Activated CD4-positive, alpha-beta T cell treated with anti-CD3 and anti-CD28 coated beads, Interleukin-2, Interleukin-4, amounts not matched to agents 100 ng/mL and 50 ng/mL, durations not matched to agents 16 hours and 8 hours (primary cell): ENCODE data around the gene KLK7.
"Not testable (repeated sequence)": the region's sequence is repeated elsewhere in the genome, so short reads cannot be mapped to it uniquely, and the experiment has no call there.

ENCODE experiments used
- DNase-seq: peaks from one replicate; pipeline ENCODE4 v3.0.0-alpha.2; 2020; ENCODE audit warnings: low spot score

The KLK7 gene

DNA sequence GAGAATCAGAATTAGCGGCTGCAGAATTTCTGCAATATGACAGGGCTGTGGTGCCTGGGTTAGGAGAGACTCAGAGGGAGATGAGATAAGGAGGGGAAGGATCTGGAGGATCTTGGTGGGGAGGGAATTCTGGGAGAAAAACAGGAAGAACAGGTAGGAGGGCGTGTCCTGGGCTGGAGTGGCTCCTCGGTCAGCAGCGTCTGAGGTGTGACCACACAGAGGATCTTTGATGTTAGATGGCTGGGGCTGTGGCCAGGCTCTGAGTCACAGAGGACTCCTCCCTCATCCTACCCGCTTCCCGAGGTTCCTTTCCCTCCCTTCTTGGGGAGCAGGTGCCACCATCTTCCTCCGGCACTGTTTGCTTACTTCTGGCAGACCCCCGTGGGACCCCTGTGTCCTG, 8.0 kb downstream of the KLK7 start:
- DNase-seq = no peak

DNA sequence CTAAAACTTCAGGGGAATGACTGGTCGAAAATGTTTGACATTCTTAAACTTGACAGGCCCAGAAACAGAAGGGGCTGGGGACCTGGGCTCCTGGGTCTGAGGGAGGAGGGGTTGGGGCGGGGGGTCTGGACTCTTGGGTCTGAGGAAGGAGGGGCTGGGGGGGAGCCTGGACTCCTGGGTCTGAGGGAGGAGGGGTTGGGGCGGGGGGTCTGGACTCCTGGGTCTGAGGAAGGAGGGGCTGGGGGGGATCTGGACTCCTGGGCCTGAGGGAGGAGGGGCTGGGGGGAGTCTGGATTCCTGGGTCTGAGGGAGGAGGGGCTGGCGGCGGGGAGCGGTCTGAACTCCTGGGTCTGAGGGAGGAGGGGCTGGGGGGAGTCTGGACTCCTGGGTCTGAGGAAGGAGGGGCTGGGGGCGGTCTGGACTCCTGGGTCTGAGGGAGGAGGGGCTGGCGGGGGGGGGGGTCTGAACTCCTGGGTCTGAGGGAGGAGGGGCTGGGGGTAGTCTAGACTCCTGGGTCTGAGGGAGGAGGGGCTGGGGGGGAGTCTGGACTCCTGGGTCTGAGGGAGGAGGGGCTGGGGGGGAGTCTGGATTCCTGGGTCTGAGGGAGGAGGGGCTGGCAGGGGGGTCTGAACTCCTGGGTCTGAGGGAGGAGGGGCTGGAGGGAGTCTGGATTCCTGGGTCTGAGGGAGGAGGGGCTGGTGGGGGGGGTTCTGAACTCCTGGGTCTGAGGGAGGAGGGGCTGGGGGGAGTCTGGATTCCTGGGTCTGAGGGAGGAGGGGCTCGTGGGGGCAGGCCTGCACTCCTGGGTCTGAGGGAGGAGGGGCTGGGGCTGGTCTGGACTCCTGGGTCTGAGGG, 8.8 kb downstream of the KLK7 start:
- DNase-seq = no peak

DNA sequence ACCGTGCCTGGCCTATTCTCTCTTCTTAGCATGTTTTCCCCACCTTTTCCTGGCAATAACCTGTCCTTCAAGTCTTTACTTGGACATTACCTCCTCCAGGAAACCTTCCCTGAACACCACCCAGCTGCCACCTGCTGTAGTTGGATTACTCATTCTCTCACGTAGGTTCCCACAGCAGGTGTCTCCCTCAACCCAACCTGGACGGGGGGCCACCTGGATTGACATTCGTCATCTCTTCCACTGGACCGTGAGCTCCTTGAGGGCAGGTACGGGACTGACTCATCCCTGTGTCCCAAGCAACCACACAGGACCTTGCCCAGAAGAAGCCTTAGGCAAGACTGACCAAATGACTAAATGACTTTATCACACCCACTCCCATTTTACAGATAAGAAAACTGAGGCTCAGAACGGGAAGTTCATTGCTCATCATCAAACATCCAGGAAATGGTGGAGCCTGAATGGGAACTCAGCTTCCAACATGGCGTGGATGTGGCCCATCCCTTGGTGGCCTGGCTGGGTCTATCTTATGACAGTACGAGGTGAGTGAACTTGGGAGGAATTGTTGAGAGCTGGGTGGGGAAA, 10.8 kb downstream of the KLK7 start:
- no peak for DNase-seq

DNA sequence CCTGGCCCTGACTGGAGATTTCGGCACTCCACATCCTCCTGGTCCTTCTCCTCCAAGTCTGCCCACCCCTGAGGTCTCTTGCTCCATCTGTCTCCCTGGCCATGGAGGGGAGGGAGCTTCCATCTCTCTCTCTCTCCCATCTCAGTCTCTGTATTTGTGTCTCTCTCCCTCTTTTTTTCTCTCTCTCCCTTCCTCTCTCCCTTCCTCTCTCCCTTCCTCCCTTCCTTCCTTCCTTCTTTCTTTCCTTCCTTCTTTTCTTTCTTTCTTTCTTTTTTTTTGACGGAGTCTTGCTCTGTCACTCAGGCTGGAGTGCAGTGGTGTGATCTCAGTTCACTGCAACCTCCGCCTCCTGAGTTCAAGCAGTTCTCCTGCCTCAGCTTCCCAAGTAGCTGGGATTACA, 13.9 kb downstream of the KLK7 start:
- DNase-seq = not testable (repeated sequence)

DNA sequence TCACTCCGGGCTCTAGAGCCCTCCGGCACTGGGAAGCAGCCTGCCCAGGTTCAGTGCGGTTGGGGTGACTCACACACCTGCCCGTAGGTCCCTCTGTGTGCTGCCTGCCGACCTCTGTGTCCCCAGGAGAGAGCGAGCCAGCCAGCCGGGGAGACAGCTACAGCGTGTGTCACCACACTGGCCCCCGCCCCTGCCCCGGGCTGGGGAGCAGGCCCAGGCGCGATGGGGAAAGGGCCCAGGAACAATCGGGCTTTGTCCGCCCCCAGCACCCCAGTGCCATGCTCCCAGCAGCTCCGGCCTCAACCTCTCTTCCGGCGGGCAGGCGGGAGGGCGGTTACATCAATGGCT, 14.3 kb downstream of the KLK7 start, which contains the start of gene KLK6:
TSS of gene KLK6 (minus strand) at position 179 of the 348 bp plus-strand sequence. CDS start 1,487 bp downstream, outside the sequence.
- no peak for DNase-seq

DNA sequence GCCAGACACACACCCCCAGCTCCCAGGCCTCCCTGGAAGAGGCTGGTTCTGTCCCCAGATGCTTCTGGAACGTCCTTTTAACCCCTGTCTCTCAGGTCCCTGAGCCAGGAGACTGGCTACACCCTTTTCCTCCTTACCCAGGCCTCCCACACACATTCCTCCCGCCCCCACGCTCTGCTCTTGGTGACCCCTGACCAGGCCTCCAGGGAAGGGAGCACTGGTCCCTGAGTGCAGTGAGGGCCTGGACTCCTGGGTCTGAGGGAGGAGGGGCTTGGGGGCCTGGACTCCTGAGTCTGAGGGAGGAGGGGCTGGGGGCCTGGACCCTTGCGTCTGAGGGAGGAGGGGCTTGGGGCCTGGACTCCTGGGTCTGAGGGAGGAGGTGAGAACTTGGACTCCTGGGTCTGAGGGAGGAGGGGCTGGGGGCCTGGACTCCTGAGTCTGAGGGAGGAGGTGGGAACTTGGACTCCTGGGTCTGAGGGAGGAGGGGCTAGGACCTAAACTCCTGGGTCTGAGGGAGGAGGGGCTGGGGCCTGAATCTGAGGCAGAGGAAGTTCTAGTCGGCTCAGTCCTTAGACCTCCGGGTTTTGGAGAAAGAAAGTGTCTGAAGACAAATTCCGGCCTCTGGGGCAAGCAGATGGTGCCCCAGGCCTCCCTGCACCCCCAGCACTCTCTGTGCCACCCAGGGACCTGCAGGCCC, 14.9 kb downstream of the KLK7 start:
- DNase-seq = no peak

DNA sequence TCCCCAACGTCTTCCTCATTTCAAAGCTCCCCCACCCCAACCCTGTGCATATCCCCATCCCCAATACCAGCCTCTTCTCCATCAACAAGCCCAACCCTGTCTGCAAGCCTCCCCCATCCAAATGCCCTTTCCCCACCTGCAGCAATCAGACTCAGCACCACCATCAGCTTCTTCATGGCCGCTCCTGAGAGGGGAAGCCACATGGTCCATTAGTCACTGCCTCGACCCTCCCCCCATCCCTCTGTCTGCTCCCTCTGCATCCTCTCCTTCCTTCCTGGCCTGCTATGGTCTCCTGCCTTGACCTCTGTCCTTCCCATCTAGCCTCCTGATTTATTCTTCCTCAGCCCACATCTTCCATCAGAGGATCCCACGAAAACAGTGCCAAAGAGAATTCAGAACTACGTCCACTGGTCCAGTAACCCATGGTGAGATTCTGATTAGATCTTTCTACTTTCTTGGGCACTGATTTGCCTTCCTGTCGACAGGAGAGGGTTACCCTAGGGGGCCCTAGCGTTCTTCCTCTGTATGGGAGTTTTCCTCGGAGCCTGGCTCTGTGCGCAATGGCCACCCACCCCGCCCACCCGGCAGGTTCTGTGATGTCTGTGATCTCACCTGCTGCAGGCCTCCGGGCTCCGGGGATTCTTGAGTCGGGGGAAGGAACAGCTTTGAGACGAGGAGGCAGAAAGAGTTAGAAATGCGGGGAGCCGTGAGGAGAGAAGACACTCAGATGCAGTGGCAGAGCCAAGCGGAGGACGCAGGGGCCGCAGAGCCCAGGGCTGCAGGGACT, 15.6 kb downstream of the KLK7 start:
- no peak for DNase-seq

DNA sequence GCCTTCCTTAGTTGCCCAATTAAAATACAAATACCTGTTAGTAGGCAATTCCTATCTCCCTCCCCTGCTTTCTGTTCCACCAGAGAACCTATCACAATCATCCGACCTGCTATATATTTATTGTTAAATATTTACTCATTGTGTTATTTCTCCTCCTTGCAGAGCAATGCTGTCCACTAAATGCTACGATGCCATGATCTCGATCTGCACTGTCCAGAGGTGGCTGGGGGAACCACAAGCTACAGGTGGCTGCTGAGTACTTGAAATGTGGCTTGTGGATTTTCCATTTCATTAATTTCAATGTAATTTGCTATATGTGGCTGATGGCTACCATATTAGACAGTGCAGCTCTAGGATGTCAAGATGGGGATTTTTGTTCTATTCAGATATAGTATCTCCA, 19.5 kb downstream of the KLK7 start:
- no peak for DNase-seq

DNA sequence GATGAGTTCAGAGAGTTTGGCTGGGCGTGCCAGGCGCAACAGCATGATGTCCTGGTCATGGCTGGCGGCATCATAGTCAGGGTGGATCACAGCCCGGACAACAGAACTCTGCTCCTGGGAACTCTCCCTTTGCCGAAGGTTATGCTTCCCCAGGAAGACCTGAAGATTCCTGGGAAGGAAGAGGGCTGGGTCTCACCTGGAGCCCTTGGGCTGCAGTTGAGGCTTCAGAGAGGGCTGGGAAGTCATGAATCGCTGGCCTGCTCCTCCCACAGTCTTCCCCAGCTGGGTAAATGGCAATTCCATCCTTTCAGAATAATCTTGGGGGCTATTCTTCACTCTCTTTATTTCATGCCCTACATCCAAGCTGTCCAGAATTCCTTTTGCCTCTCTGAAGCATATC, 20.3 kb downstream of the KLK7 start:
- DNase-seq = no peak

DNA sequence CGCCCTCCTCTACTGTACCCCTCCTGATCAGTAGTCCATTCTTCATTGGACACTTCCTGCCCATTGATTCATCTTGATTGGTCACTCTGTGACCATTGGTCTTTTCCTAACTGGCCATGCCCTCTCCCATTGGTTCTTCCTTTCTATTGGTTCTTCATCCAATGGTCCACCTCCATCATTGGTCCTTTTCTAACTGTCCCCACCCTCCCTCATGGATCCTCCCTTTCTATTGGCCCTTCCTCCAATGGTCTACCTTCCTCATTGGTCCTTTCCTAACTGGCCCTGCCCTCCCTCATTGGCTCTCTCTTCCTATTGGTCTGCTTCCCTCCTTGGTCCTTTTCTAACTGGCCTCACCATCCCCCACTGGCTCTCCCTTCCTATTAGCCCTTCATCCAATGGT, 21.5 kb downstream of the KLK7 start:
- DNase-seq = no peak

DNA sequence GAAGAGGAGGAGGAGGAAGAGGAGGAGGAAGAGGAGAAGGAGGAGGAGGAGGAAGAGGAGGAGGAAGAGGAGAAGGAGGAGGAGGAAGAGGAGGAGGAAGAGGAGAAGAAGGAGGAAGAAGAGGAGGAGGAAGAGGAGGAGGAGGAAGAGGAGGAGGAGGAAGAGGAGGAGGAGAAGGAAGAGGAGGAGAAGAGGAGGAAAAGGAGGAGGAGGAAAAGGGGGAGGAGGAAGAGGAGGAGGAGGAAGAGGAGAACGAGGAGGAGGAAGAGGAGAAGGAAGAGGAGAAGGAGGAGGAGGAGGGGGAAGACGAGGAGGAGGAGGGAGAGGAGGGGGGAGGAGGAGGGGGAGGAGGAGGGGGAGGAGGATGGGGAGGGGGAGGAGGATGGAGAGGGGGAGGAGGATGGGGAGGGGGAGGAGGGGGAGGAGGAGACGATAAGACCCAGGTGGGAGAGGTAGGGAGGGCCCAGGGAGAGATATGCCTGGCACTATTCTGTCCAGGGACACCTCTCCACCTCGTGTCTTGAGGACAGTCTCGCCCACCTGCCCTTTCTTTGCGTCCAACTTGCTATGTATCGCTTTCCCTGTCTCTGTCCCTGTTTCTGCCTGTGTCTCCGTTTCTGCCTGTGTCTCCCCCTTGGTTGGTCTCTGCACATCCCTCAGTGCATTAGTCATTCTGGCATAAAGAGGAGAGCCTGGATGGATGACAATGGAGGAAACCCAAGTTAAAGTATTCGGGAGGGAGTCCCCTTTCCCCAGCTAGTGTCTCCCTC, 23.8 kb downstream of the KLK7 start:
- no peak for DNase-seq

DNA sequence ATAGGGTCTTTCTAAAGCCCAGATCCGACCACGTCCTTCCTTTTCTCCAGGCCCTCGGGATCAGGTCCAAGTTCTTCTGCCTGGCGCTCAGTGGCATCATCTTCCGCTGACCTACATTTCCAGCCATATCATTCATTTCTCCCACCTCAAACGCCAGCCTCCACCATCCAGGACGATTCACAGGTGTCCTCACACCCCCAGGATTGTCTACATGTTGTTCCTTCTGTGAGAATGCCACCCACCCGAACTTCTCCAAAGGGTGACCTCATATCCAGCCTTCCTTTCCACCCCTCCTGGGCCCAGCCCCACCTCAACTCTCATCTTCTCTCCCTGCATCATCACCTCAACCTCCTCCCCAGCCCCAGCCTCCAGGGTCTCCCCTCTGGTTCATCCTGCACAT, 26.1 kb downstream of the KLK7 start:
- DNase-seq = no peak

DNA sequence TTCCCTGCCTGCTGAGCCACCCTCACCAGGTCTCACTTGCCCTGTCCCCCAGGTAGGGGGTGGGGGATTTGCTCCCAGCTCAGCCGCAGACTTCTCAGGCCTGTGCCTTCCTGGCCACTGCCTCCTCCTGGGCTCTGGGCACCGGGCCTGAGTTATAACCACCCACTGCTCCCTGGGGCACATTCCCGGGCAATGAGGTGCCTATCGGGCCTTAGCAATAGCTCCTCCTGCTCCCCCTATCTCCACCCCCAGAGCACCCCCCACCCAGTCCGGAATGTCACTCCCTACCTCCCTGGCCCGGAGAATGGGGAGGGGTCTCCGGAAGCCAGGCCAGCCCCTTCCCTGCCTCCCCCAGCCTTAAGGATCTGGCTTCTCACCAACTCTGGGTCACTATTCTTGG, 30.8 kb downstream of the KLK7 start, which contains the start of gene KLK5:
TSS of gene KLK5 (minus strand) at position 129 of the 400 bp plus-strand sequence. CDS start 381 bp downstream, outside the sequence.
- no peak for DNase-seq

DNA sequence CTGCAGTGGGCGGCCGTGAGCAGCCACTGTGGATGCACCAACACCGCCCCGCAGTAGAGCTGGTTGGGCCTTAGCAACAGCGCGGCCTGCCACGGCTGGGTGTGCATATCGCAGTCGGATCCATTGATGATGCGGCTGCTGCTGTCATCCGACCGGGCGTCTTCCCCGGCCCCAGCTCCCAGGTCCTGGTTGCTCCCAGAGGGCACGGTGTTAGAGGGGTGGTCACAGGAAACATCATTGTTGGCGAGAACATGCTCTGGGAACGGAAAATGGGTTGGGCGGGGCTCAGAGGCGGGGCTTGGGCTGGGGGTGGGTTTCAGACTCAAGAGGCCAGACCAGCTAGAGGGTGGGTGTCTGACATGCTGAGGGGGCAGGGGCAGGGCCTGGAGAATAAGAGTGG, 33.9 kb downstream of the KLK7 start:
- DNase-seq = no peak

DNA sequence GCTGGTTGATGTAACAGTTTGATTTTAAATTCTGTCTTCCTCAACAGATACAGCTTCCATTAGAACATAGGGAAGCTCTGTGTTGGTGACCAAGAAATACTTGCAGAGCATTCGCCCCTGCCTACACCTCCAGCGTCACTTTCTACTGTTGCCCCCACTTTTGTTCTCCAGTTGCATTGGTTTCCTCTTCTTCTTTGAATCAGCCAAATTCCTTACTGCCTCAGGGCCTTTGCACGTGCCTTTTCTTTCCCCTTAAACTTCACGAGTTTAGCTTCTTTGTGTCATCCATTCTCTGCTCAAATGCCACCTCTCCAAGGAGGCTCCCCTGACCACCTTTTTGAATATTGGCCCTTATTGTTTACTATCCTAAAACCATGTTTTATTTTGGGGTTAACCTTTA, 36.6 kb downstream of the KLK7 start:
- DNase-seq = no peak

DNA sequence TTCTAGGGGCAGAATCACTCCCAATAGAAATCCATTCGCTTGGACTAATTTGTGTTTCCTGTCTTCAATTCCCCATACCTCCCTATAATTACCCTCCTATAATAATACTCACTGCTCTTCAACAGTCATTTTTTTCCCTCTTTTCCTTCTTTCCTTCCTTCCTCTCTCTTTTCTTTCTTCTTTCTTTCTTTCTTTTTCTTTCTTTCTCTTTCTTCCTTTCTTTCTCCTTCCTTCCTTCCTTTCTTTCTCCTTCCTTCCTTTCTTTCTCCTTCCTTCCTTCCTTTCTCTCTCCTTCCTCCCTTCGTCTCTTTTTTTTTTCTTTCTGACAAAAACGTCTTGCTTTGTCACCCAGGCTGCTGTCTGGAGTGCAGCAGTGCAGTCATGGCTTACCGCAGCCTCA, 38.9 kb downstream of the KLK7 start:
- DNase-seq = no peak

DNA sequence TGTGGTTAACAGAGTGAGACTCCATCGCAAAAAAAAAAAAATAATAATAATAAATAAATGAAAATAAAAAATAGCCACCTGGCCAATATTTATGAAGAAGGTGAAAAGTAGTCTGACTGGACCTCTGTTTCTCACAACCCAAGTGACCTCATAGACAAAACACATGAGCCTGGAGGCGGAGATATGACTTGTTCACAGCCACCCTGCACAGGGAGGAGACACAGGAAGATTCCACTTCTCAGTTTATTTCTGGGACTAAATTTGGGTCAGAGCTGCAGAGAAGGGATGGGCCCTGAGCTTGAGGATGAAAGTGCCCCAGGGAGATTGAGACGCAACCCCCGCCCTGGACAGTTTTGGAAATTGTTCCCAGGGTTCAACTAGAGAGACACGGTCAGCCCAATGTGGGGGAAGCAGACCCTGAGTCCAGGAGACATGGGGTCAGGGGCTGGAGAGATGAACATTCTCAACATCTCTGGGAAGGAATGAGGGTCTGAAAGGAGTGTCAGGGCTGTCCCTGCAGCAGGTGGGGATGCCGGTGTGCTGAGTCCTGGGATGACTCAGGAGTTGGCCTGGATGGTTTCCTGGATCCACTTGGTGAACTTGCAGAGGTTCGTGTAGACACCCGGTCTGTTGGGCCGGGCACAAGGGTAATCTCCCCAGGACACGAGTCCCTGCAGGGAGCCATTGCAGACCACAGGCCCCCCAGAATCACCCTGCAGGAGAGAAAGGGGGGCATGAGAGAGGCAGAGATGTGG, 40.5 kb downstream of the KLK7 start:
- DNase-seq = no peak

DNA sequence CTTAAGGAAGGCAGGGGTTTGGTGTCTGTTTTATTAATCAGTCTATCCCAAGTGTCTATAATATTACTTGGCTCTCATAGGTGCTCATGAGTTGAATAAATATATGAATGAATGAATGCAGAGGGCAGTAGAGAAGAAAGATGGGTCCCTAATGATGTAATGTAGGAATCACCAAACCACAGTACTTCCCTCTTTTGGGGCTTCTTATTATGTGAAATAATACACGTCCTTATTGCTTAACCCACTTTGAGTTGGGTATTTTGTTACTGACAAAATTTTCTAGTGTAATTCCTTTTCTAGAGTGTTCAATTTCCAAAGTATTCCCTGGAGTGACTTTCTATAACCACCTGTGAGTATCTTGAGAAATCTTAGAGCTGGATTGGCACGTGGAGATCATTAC, 44.1 kb downstream of the KLK7 start:
- no peak for DNase-seq

DNA sequence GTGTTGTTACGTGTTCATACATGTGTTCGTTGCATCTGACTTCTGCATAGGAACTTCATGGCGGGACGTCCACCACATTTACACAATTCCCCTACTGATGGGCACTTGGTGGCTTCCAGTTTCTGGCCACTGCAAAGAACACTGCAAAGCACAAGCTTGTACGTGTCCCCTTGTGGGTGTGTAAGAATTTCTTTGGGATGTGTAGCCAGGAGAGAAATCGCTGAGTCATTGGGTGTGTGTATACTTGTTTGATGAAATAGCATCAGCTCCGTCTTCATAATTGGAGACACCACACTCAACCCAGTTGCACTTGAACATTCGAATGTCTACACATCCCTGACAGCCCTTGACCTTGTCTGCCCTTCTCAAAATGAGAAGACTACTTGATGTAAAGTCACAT, 50.1 kb downstream of the KLK7 start:
- no peak for DNase-seq

DNA sequence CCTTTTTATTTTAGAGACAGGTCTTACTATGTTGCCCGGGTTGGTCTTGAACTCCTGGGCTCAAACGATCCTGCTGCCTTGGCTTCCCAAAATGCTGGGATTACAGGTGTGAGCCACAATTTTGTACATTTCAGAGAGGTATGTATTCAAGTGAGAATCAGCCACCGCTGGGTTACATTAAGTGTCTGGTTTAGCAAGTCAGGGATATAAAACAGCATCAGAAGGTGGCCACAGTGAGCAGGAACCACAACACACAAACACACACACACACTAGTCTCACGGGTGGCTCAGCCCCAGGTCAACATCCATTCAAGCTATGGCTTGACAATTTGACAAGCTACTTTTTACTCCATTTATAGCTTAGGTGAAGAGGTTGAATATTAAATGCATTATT, 51.0 kb downstream of the KLK7 start:
- no peak for DNase-seq
